HG02840 (cell line): ENCODE measurements around the gene ASCL4.

Experiments used
- ATAC-seq: cut with Tn5 transposase; IDR thresholded peaks from one replicate; pipeline ENCODE4 v1.9.1; 2021; ENCODE audit warnings: mild to moderate bottlenecking, moderate library complexity, moderate number of reproducible peaks; ENCODE audit not compliant: unreplicated experiment, low FRiP score

The ASCL4 gene

GRCh38 chr12:107776171-107776570 lies 1.7 kb downstream of the ASCL4 start:
- no peak for ATAC-seq

- ATAC-seq = no peak
Measured at GRCh38 chr12:107778383-107779025, 4.0 kb downstream of the ASCL4 start.

DNA sequence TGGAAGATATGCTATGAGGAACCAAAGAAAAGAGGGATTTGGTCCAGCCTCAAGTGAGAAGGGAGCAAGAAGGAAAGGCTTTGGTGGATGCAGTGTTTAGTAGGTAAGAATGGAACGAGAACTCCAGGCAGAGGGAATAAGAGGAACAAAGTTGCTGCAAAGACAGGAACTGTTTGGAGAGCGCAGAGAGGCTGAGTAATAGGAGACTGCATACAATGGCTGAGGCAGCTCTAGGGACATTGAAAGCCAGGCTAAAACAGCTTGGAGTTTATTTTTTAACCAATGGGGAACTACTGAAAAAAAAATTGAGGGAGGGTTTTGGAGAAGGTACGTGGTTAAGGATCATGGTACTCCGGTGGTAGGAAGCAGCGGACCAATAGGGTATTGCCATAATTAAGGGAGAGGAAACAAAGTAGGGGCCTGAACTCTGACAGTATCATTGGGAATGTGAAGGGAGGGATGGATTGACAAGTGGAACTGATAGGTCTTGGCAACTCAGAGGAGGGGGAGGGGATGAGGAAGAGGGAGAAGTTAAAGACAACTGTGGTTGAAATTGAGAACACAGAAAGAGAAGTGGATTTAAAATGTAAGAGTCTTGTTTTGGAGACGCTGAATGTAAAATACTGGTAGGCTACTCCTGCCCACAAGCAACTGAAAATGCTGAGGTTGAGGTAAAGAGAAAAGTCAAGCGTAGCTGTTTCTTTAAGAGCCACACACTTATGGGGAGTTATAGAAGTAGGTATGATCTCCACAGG lies 4.8 kb downstream of the ASCL4 start:
- peak; percentile 60 for ATAC-seq

- ATAC-seq = no peak
Measured at GRCh38 chr12:107780298-107780697, 5.8 kb downstream of the ASCL4 start.

- ATAC-seq = no peak
Measured at GRCh38 chr12:107782067-107782466, 7.6 kb downstream of the ASCL4 start.

DNA sequence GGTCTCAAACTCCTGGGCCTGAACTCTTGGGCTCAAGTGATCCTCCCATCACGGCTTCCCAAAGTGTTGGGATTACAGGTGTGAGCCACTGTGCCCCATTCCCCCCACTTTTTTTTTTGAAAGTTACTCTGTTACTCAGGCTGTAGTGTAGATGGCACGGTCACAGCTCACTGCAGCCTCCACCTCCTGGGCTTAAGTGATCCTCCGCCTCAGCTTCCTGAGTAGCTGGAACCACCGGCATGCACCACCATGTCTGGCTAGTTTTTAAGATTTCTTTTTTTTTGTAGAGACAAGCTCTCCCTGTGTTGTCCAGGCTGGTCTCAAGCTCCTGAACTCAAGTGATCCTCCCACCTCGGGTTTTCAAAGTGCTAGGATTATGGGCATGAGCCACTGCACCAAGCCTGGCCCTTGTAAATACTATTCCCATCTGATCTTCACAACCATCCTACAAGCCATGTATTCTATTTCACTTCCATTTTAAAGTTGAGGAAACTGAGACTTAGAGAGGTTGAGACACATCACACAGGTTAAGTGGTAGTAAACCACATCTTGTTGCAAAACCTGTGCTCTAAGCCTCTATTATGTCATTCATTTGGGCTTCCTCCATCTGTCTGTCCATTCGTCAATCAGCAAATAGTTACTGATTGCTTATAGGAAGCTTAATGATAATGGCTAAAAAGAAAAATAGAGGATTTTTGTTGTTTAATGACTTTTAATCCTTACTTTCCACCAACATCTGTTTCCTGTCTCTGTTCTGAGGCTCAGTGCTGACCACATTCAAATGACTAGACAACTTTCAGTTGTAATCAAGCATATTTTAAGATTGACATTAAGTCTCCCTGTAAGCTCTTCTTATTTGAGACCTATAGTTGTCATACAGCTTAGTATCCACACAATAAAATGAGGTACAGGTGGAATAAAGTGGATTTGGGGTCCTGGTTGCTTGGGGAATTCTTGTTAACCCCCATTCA lies 9.2 kb downstream of the ASCL4 start:
- ATAC-seq = no peak

DNA sequence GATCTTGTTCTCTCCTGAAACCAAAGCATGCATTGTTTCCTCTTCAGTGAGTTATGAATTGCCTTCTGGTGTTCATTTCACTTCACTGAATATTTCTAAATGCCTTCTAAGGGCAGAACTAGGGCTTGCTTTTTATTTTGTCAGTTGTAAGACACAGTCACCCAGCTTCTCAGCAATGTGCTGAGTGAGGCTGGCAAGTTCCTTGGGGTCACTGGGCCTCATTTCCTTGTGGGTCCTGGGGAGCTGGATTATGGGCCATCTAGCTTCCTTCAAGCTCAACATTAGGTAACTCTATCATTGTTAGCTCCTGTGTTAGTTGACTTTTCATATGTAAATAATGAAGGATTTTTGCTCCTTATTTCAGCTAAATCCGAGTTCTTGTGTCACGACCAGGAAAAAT lies 13.8 kb downstream of the ASCL4 start:
- no peak for ATAC-seq

GRCh38 chr12:107788690-107789458 lies 14.4 kb downstream of the ASCL4 start:
- ATAC-seq = no peak

DNA sequence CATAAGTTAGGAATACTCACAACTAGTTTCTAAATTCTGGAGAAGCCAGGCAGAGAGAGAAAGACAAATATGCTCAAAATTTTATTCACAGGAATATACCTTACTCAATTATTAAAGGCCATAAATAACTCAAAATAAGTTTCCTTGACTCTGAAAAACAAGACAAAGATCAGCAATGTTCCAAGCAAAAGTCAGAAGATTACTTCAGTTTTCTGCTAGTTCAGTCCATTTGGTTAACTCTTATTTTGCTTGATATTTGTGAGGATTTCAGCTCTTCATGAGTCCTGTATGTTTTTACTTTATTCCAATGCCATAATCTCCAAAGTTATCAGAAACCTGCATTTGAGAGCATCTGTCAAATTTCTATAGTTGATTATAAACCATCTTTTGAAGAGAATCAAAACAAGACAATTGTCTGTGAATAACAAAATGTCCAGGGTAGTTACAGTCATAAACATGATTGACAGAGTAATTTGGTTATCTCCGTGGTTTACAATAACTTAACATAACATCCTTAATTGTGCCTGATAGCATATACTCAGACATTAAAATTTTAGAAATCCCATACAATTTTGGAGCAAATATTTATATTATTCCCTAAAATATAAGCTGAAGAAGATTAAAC lies 17.1 kb downstream of the ASCL4 start:
- no peak for ATAC-seq

- no peak for ATAC-seq
Measured at GRCh38 chr12:107794451-107794850, 19.9 kb downstream of the ASCL4 start.

DNA sequence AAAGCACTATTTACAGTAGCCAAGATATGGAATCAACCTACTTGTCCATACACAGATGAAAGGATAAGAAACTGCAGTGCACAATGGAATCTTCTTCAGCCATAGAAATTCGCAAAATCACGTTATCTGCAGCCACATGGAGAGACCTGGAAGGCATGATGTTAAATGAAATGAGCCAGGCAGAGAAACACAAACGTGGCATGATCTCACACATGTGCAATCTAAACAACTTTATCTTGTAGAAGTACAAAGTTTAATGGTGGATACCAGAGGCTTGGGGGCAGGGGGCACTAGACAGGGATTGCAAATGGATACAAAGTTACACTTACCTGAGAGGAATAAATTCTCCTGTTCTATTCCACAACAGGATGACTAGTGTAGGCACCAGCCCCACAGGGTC lies 24.1 kb downstream of the ASCL4 start:
- no peak for ATAC-seq

DNA sequence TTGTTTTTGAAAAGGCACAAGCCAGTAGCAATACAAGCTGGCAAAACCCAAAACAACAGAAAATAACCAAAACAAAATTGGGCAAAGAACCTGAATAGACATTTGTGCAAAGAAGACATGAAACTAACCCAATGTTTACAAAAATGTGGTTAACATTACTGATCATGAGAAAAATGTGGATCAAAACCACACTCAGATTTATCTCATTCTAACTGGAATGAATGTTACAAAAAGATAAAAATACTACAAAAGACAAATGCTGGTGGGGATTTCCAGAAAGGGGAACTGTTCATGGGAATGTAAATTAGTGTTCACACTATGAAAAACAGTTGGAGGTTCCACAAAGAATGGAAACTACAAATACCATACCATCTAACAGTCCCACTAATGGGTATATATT lies 26.6 kb downstream of the ASCL4 start:
- no peak for ATAC-seq

GRCh38 chr12:107803092-107803491 lies 28.6 kb downstream of the ASCL4 start:
- ATAC-seq = no peak

GRCh38 chr12:107805488-107806180 lies 31.1 kb downstream of the ASCL4 start:
- ATAC-seq = no peak

DNA sequence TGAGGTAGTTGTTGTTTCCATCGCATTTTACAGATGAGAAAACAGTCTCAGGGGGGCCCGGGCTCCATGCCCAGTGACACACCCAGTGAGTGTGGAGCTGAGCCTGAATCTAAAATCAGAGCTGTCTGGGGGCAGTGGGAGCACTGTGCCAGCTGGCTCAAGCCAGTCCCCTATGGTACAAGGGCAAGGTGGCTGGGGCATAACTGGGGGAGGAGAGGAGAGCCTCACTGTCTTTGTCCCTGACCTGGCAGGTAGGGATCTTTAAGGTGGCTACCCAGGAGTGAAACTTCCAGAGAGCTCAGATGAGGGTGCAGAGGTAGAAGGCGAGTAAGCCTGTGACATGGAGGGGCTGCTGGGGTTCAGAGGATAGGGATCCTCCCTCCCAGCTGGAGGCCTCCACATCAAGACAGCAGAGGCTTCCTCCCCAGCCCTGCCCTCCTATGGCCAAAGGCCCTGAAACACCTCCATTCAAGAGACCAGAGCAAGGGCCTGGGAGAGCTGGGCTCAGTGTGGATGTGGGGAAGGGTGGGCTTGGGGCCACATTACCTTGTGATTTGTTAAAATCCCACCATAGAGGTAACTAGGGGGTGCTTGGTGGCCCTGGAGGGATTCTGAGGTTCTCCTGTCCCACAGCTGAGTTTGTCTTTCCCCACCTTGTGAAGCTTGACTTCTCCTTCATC lies 33.1 kb downstream of the ASCL4 start:
- ATAC-seq = no peak

DNA sequence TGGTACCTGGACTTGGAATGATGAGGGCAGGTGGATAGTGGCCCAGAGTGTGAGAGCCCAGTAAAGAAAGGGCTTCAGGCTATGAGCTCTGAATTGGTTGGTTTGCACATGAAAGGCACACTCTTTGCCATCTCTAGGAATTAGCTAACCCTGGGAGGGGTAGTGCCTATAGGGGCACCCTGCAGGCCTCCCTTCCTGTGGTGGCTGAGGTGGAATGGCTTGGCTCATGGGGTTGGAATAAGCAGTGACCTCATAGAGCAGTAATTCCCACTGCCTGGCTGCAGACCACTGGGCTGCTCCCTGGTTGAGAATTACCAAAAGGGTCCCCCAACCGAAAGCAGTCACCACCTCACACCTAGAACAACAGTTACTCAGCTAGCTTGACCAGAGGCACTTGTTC lies 42.7 kb downstream of the ASCL4 start:
- ATAC-seq = no peak

DNA sequence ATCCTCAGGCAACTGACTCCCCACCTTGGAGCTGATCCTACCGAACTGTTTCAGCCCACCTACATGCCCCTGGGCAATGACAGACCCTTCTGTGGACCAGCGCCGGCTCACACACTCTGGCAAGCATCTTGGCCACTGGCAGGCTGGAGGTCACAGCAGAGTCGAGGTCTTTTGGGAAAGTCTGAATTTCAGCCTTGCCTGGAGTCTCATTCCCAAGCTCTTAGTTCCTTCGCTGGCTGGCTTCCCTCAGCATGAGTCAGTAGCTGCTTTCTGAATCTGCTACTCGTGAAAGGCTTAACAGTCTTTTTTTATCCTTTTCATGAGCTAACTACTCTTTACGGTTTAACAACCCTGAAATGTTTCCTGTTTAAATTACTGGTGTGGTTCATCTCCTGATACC lies 44.5 kb downstream of the ASCL4 start:
- ATAC-seq = no peak

GRCh38 chr12:107822356-107822755 lies 47.9 kb downstream of the ASCL4 start:
- no peak for ATAC-seq
